SK-N-MC (cell line): ENCODE results near the gene VAPA.

Experiments used
- DNase-seq: peaks from one replicate; pipeline ENCODE4 v3.0.0-alpha.2; 2011; ENCODE audit warnings: low read depth, low spot score
- H3K27ac ChIP-seq: fragments of 200-600 bp; sonication (generic); 2 replicates; pipeline ENCODE4 v1.5.1; 2016; ENCODE audit warnings: mixed run types
- H3K36me3 ChIP-seq: fragments of 200-600 bp; sonication (generic); 2 replicates; pipeline ENCODE4 v1.6.1; 2017; ENCODE audit warnings: antibody characterized with exemption, low read length, mixed read lengths; ENCODE audit not compliant: insufficient read depth
- H3K4me3 ChIP-seq: fragments of 200-600 bp; sonication (generic); 2 replicates; pipeline ENCODE4 v1.5.1; 2016
- H3K9ac ChIP-seq: fragments of 200-600 bp; sonication (generic); 2 replicates; pipeline ENCODE4 v1.8.0; 2017; ENCODE audit warnings: mixed run types, mixed read lengths; ENCODE audit not compliant: insufficient read length
- H3K9me3 ChIP-seq: fragments of 200-600 bp; sonication (generic); 2 replicates; pipeline ENCODE4 v1.6.1; 2017; ENCODE audit warnings: low read depth, mild to moderate bottlenecking, antibody characterized with exemption, low read length, moderate library complexity, mixed read lengths
- EZH2 ChIP-seq: fragments of 200-600 bp; sonication (generic); IDR thresholded peaks from one replicate; pipeline ENCODE4 v1.6.1; 2017; ENCODE audit warnings: antibody characterized with exemption
- FOXP2 ChIP-seq: optimal IDR thresholded peaks from 2 replicates; pipeline ENCODE3; 2011; ENCODE audit warnings: mild to moderate bottlenecking, moderate library complexity; ENCODE audit not compliant: insufficient read depth; ENCODE audit errors: extremely low read length, control extremely low read depth
- POLR2AphosphoS5 ChIP-seq: IDR thresholded peaks from 2 replicates; pipeline ENCODE4 v1.6.1; 2012; ENCODE audit warnings: mild to moderate bottlenecking, low read depth, low read length, borderline replicate concordance

VAPA gene

GRCh38 chr18:9975658-9976057, 61.8 kb downstream of the VAPA start:
- H3K9ac ChIP-seq = no peak overlapping the region
- TF ChIP-seq FOXP2 (no peak), EZH2 (no peak), POLR2AphosphoS5 (no peak)
- peaks cover 18% of the 10 kb centered on the region for H3K36me3 ChIP-seq
- H3K27ac ChIP-seq = no peak overlapping the region
- no peak for DNase-seq
- H3K9me3 ChIP-seq = peaks cover 24% of the 10 kb centered on the region; the same call in 1 of the 2 replicates
- no peak overlapping the region for H3K4me3 ChIP-seq

GRCh38 chr18:9982711-9983110, 68.9 kb downstream of the VAPA start:
- TF ChIP-seq POLR2AphosphoS5 (no peak), FOXP2 (no peak), EZH2 (no peak)
- Histone ChIP-seq H3K9ac (no peak overlapping the region), H3K36me3 (no peaks in the 10 kb centered on the region), H3K27ac (no peak overlapping the region), H3K4me3 (no peak overlapping the region), H3K9me3 (peaks cover 3% of the 10 kb centered on the region; the same call in 1 of the 2 replicates)
- no peak for DNase-seq

- DNase-seq = no peak
- Histone ChIP-seq H3K27ac (no peak overlapping the region), H3K9ac (no peak overlapping the region), H3K9me3 (peaks cover 3% of the 10 kb centered on the region; the same call in 1 of the 2 replicates), H3K36me3 (no peaks in the 10 kb centered on the region), H3K4me3 (no peak overlapping the region)
- TF ChIP-seq EZH2 (no peak), POLR2AphosphoS5 (no peak), FOXP2 (no peak)
These were observed 70.3 kb downstream of the VAPA start for GRCh38 chr18:9984080-9984479.

- no peak for TF ChIP-seq EZH2
- no peak for TF ChIP-seq POLR2AphosphoS5
- TF ChIP-seq FOXP2 = no peak
- H3K27ac ChIP-seq = no peak overlapping the region
These were observed 71.8 kb downstream of the VAPA start for GRCh38 chr18:9985641-9986040.

GRCh38 chr18:9986156-9986930, 72.5 kb downstream of the VAPA start:
- H3K36me3 ChIP-seq = no peaks in the 10 kb centered on the region
- H3K9ac ChIP-seq = no peak overlapping the region
- no peak overlapping the region for H3K27ac ChIP-seq
- DNase-seq = no peak
- no peak overlapping the region for H3K4me3 ChIP-seq
- peaks cover 3% of the 10 kb centered on the region; the same call in 1 of the 2 replicates for H3K9me3 ChIP-seq
- TF ChIP-seq EZH2 = no peak

More at GRCh38 chr18:9985641-9986040, 71.8 kb downstream of the VAPA start:
- no peak overlapping the region for H3K4me3 ChIP-seq
- H3K36me3 ChIP-seq = no peaks in the 10 kb centered on the region
- peaks cover 3% of the 10 kb centered on the region; the same call in 1 of the 2 replicates for H3K9me3 ChIP-seq
- no peak overlapping the region for H3K9ac ChIP-seq
- DNase-seq = no peak

GRCh38 chr18:9987345-9987744, 73.5 kb downstream of the VAPA start:
- Histone ChIP-seq H3K36me3 (no peaks in the 10 kb centered on the region), H3K27ac (no peak overlapping the region), H3K9me3 (peaks cover 3% of the 10 kb centered on the region; the same call in 1 of the 2 replicates), H3K4me3 (no peak overlapping the region), H3K9ac (no peak overlapping the region)
- no peak for DNase-seq
- no peak for TF ChIP-seq EZH2
- TF ChIP-seq POLR2AphosphoS5 = no peak

- Histone ChIP-seq H3K9ac (no peak overlapping the region), H3K36me3 (no peaks in the 10 kb centered on the region), H3K27ac (no peak overlapping the region), H3K4me3 (no peak overlapping the region), H3K9me3 (peaks cover 3% of the 10 kb centered on the region; the same call in 1 of the 2 replicates)
- DNase-seq = no peak
- TF ChIP-seq FOXP2 (no peak), POLR2AphosphoS5 (no peak), EZH2 (no peak)
These were observed 74.1 kb downstream of the VAPA start for GRCh38 chr18:9987931-9988330.

GRCh38 chr18:9988665-9989064, 74.8 kb downstream of the VAPA start:
- DNase-seq = no peak
- Histone ChIP-seq H3K9ac (no peak overlapping the region), H3K36me3 (no peaks in the 10 kb centered on the region), H3K9me3 (no peaks in the 10 kb centered on the region), H3K4me3 (no peak overlapping the region), H3K27ac (no peak overlapping the region)
- no peak for TF ChIP-seq FOXP2
- TF ChIP-seq EZH2 = no peak
- TF ChIP-seq POLR2AphosphoS5 = no peak

GRCh38 chr18:9989481-9989880, 75.7 kb downstream of the VAPA start:
- Histone ChIP-seq H3K27ac (no peak overlapping the region), H3K36me3 (no peaks in the 10 kb centered on the region), H3K9ac (no peak overlapping the region), H3K4me3 (no peak overlapping the region), H3K9me3 (no peaks in the 10 kb centered on the region)
- DNase-seq = no peak
- TF ChIP-seq EZH2 (no peak), FOXP2 (no peak), POLR2AphosphoS5 (no peak)
